ENCODE data around the gene MYO3B. TPM values are rescaled to one million over a fixed set of nuclear protein-coding genes. Genes with fewer than 3 reads are reported as not detected.

The MYO3B gene
- total RNA-seq, 1 donor from 2014 or later: 13.7 TPM

GRCh38 chr2:170148161-170148560 is 29.8 kb upstream of the MYO3B start:
- intact Hi-C loops (cut with micrococcal nuclease): no loop called here
- Mint-ChIP-seq H3K27me3 (ENCODE audit: low read depth) (peaks cover 5% of the 10 kb centered on the region), H3K4me1 (ENCODE audit: low read depth) (no peaks in the 10 kb centered on the region), H3K36me3 (ENCODE audit: low read depth) (no peaks in the 10 kb centered on the region), H3K27ac (no peak overlapping the region), H3K4me3 (ENCODE audit: low read depth) (no peak overlapping the region), H3K9me3 (no peaks in the 10 kb centered on the region)
- DNase-seq (ENCODE audit: low spot score): no peak

- Mint-ChIP-seq H3K27ac (no peak overlapping the region), H3K4me1 (ENCODE audit: low read depth) (no peaks in the 10 kb centered on the region)
Observed at GRCh38 chr2:170152421-170152820, 25.5 kb upstream of the MYO3B start.

GRCh38 chr2:170155022-170155722 is 22.8 kb upstream of the MYO3B start:
- Mint-ChIP-seq H3K9me3 (no peaks in the 10 kb centered on the region), H3K36me3 (ENCODE audit: low read depth) (no peaks in the 10 kb centered on the region), H3K27me3 (ENCODE audit: low read depth) (no peaks in the 10 kb centered on the region), H3K4me1 (ENCODE audit: low read depth) (no peaks in the 10 kb centered on the region), H3K4me3 (ENCODE audit: low read depth) (no peak overlapping the region), H3K27ac (no peak overlapping the region)
- DNase-seq (ENCODE audit: low spot score): no peak
- intact Hi-C loops (cut with micrococcal nuclease): no loop called here

More at GRCh38 chr2:170152421-170152820, 25.5 kb upstream of the MYO3B start:
- Mint-ChIP-seq H3K4me3 (ENCODE audit: low read depth) (no peak overlapping the region), H3K9me3 (no peaks in the 10 kb centered on the region), H3K36me3 (ENCODE audit: low read depth) (no peaks in the 10 kb centered on the region), H3K27me3 (ENCODE audit: low read depth) (no peaks in the 10 kb centered on the region)
- intact Hi-C loops (cut with micrococcal nuclease): no loop called here
- DNase-seq (ENCODE audit: low spot score): no peak

GRCh38 chr2:170155723-170156253 is 22.2 kb upstream of the MYO3B start:
- Mint-ChIP-seq H3K27me3 (ENCODE audit: low read depth) (no peaks in the 10 kb centered on the region), H3K9me3 (no peaks in the 10 kb centered on the region), H3K27ac (no peak overlapping the region), H3K36me3 (ENCODE audit: low read depth) (no peaks in the 10 kb centered on the region), H3K4me1 (ENCODE audit: low read depth) (no peaks in the 10 kb centered on the region), H3K4me3 (ENCODE audit: low read depth) (no peak overlapping the region)
- no peak for DNase-seq (ENCODE audit: low spot score)
- intact Hi-C loops (cut with micrococcal nuclease): no loop called here

- H3K9me3 Mint-ChIP-seq: no peaks in the 10 kb centered on the region
- no peak overlapping the region for H3K27ac Mint-ChIP-seq
- H3K4me3 Mint-ChIP-seq (ENCODE audit: low read depth): no peak overlapping the region
- H3K4me1 Mint-ChIP-seq (ENCODE audit: low read depth): no peaks in the 10 kb centered on the region
- no peak for DNase-seq (ENCODE audit: low spot score)
- no peaks in the 10 kb centered on the region for H3K27me3 Mint-ChIP-seq (ENCODE audit: low read depth)
- no peaks in the 10 kb centered on the region for H3K36me3 Mint-ChIP-seq (ENCODE audit: low read depth)
- intact Hi-C loops (cut with micrococcal nuclease): no loop called here
Observed at GRCh38 chr2:170156592-170156991, 21.4 kb upstream of the MYO3B start.

GRCh38 chr2:170157025-170157684 is 20.8 kb upstream of the MYO3B start:
- intact Hi-C loops (cut with micrococcal nuclease): no loop called here
- H3K4me1 Mint-ChIP-seq (ENCODE audit: low read depth): no peaks in the 10 kb centered on the region
- H3K27ac Mint-ChIP-seq: no peak overlapping the region
- H3K36me3 Mint-ChIP-seq (ENCODE audit: low read depth): no peaks in the 10 kb centered on the region
- no peaks in the 10 kb centered on the region for H3K27me3 Mint-ChIP-seq (ENCODE audit: low read depth)
- H3K9me3 Mint-ChIP-seq: no peaks in the 10 kb centered on the region
- no peak for DNase-seq (ENCODE audit: low spot score)
- no peak overlapping the region for H3K4me3 Mint-ChIP-seq (ENCODE audit: low read depth)

- Mint-ChIP-seq H3K4me3 (ENCODE audit: low read depth) (no peak overlapping the region), H3K9me3 (no peaks in the 10 kb centered on the region), H3K27ac (no peak overlapping the region), H3K36me3 (ENCODE audit: low read depth) (no peaks in the 10 kb centered on the region), H3K4me1 (ENCODE audit: low read depth) (no peaks in the 10 kb centered on the region), H3K27me3 (ENCODE audit: low read depth) (peaks cover 3% of the 10 kb centered on the region)
- DNase-seq (ENCODE audit: low spot score): no peak
- intact Hi-C loops (cut with micrococcal nuclease): no loop called here
Observed at GRCh38 chr2:170159060-170159459, 18.9 kb upstream of the MYO3B start.

GRCh38 chr2:170161516-170162270 is 16.3 kb upstream of the MYO3B start:
- no peak overlapping the region for H3K4me3 Mint-ChIP-seq (ENCODE audit: low read depth)
- H3K9me3 Mint-ChIP-seq: no peaks in the 10 kb centered on the region
- intact Hi-C loops (cut with micrococcal nuclease): no loop called here
- no peak overlapping the region for H3K27ac Mint-ChIP-seq
- no peaks in the 10 kb centered on the region for H3K4me1 Mint-ChIP-seq (ENCODE audit: low read depth)
- H3K27me3 Mint-ChIP-seq (ENCODE audit: low read depth): peaks cover 5% of the 10 kb centered on the region
- DNase-seq (ENCODE audit: low spot score): no peak
- H3K36me3 Mint-ChIP-seq (ENCODE audit: low read depth): no peaks in the 10 kb centered on the region

- no peak for DNase-seq (ENCODE audit: low spot score)
- H3K4me1 Mint-ChIP-seq (ENCODE audit: low read depth): no peaks in the 10 kb centered on the region
- no peaks in the 10 kb centered on the region for H3K9me3 Mint-ChIP-seq
- H3K4me3 Mint-ChIP-seq (ENCODE audit: low read depth): no peak overlapping the region
- H3K27ac Mint-ChIP-seq: no peak overlapping the region
- H3K36me3 Mint-ChIP-seq (ENCODE audit: low read depth): no peaks in the 10 kb centered on the region
- H3K27me3 Mint-ChIP-seq (ENCODE audit: low read depth): peaks cover 5% of the 10 kb centered on the region
- intact Hi-C loops (cut with micrococcal nuclease): no loop called here
Observed at GRCh38 chr2:170162271-170162632, 15.7 kb upstream of the MYO3B start.

- Mint-ChIP-seq H3K4me3 (ENCODE audit: low read depth) (no peak overlapping the region), H3K27ac (no peak overlapping the region), H3K36me3 (ENCODE audit: low read depth) (no peaks in the 10 kb centered on the region), H3K4me1 (ENCODE audit: low read depth) (no peaks in the 10 kb centered on the region), H3K9me3 (no peaks in the 10 kb centered on the region), H3K27me3 (ENCODE audit: low read depth) (peaks cover 9% of the 10 kb centered on the region)
- intact Hi-C loops (cut with micrococcal nuclease): no loop called here
- DNase-seq (ENCODE audit: low spot score): no peak
Observed at GRCh38 chr2:170163411-170164065, 14.4 kb upstream of the MYO3B start.

GRCh38 chr2:170165129-170165528 is 12.8 kb upstream of the MYO3B start:
- H3K36me3 Mint-ChIP-seq (ENCODE audit: low read depth): no peaks in the 10 kb centered on the region
- DNase-seq (ENCODE audit: low spot score): no peak
- H3K4me1 Mint-ChIP-seq (ENCODE audit: low read depth): no peaks in the 10 kb centered on the region
- peaks cover 11% of the 10 kb centered on the region for H3K27me3 Mint-ChIP-seq (ENCODE audit: low read depth)
- intact Hi-C loops (cut with micrococcal nuclease): no loop called here
- H3K9me3 Mint-ChIP-seq: no peaks in the 10 kb centered on the region
- no peak overlapping the region for H3K27ac Mint-ChIP-seq
- H3K4me3 Mint-ChIP-seq (ENCODE audit: low read depth): no peak overlapping the region

GRCh38 chr2:170166735-170167134 is 11.2 kb upstream of the MYO3B start:
- Mint-ChIP-seq H3K36me3 (ENCODE audit: low read depth) (no peaks in the 10 kb centered on the region), H3K27ac (no peak overlapping the region), H3K27me3 (ENCODE audit: low read depth) (peaks cover 14% of the 10 kb centered on the region), H3K4me1 (ENCODE audit: low read depth) (no peaks in the 10 kb centered on the region), H3K4me3 (ENCODE audit: low read depth) (no peak overlapping the region), H3K9me3 (no peaks in the 10 kb centered on the region)
- intact Hi-C loops (cut with micrococcal nuclease): no loop called here
- no peak for DNase-seq (ENCODE audit: low spot score)

All from activated T-helper 2 cell treated with anti-CD3 and anti-CD28 coated beads, Interferon-gamma antibody, Interleukin-2, Interleukin-4, amounts not matched to agents 10 μg/mL and 5 μg/mL and 100 μg/mL, durations not matched to agents 14 hours and 24 hours and 36 hours (primary cell).